Peyer's patch (tissue), 4 donors: ENCODE measurements around the gene APOA5. TPM values are rescaled to one million over a fixed set of nuclear protein-coding genes. Genes with fewer than 3 reads are reported as not detected.

ENCODE experiments used
- DNase-seq, 3 donors: peaks; one replicate each; pipeline ENCODE4 v3.0.0-alpha.2; 2017 to 2019
- H3K27ac ChIP-seq, 4 donors: fragments of 200-600 bp; sonication (generic); one replicate each; pipeline ENCODE4 v1.5.1; 2016 to 2019
- H3K27me3 ChIP-seq, 2 donors: fragments of 200-600 bp; sonication (generic); one replicate each; pipeline ENCODE4 v1.5.1; 2019
- H3K36me3 ChIP-seq, 3 donors: fragments of 200-600 bp; sonication (generic); one replicate each; pipeline ENCODE4 v1.5.1; 2016 to 2019
- H3K4me1 ChIP-seq, 4 donors: fragments of 200-600 bp; sonication (generic); one replicate each; pipeline ENCODE4 v1.5.1; 2016 to 2019
- H3K4me3 ChIP-seq, 4 donors: fragments of 200-600 bp; sonication (generic); 1 replicate in 3 of 4; 2 replicates in 1 of 4; pipeline ENCODE4 v1.5.1; 2016 to 2019; ENCODE audit warnings: mild to moderate bottlenecking in 1 of 4
- H3K9me3 ChIP-seq, 4 donors: fragments of 200-600 bp; sonication (generic); one replicate each; pipeline ENCODE4 v1.5.1; 2016 to 2019; ENCODE audit warnings: mild to moderate bottlenecking in 1 of 4
- POLR2A ChIP-seq, 2 donors: fragments of 450-650 bp; IDR thresholded peaks; one replicate each; pipeline ENCODE4 v1.5.1; 2017; ENCODE audit warnings: antibody characterized with exemption in 2 of 2, mild to moderate bottlenecking in 2 of 2, moderate library complexity in 2 of 2
- total RNA-seq, 4 donors: library from RNA; depleted of rRNA; stranded (reverse); fragments of >200 nt; gene quantifications; one replicate each; pipeline ENCODE4 v1.1.0, GENCODE V29; 2016
- TF ChIP-seq, protein P1 (sequence below), 6 experiments: fragments of 450-650 bp in 4 of 6; fragments of 200-600 bp in 2 of 6; sonication (generic) in 1 of 6; IDR thresholded peaks; one replicate each; pipeline ENCODE4 v1.5.1; 2017 to 2019; ENCODE audit warnings: antibody characterized with exemption in 6 of 6, mild to moderate bottlenecking in 3 of 6, moderate library complexity in 1 of 6

Gene APOA5
- total RNA-seq, 4 donors from 2014 or later, result 2.8 to 3.2 TPM; not detected in 2

DNA sequence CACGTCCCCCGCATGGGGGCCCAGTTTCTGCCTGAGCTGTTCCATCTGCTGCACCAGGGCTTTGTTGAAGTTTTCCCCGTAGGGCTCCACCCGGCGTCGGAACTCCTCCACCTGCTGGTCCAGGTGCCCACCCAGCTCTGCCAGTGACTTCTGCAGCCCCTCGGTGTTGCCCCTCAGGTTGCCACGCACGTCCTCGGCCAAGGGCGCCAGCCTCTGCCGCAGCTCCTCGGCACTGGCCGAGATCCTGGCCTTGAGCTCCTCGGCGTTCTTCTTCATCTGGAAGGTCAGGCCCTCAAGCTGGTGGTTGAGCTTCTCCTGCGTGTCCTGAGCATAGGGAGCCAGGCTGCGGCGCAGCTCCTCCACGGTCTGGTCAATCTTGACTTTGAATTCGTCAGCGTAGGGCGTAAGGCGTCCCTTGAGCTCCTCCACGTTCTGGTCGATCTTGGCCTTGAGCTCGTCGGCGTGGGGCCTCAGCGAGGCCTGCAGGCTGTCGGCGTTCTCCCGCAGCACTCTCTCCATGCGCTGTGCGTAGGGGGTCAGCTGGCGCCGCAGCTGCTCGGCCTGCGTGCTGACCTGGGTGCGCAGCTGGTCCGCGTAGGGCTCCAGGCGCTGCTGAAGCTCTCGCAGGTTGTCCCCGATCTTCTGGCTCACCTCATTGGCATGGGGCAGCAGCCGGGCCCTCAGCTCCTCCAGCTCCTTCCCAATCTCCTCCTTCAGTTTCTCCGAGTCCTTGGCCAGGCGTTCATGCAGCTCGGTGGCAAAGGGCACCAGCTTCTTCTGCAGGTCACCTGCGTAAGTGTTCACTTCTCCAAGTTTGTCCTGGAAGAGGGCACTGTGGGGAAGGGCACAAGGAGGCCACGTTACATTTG, 29.6 kb upstream of the APOA5 start:
- H3K27ac ChIP-seq, result peak overlapping the region in 2 of 4 donors; percentile 78 to 83
- H3K9me3 ChIP-seq, result no peaks in the 10 kb centered on the region
- peaks cover 0 to 5% (median 0%) of the 10 kb centered on the region in 3 donors for H3K36me3 ChIP-seq
- H3K27me3 ChIP-seq, result no peaks in the 10 kb centered on the region
- no peaks in the 10 kb centered on the region for H3K4me1 ChIP-seq
- DNase-seq, result no peak
- H3K4me3 ChIP-seq, result peak overlapping the region in 2 of 4 donors; percentile 41 to 55
- TF ChIP-seq POLR2A (IDR thresholded peaks at IDR 0.05), result no peak
- TF ChIP-seq, protein P1, sequence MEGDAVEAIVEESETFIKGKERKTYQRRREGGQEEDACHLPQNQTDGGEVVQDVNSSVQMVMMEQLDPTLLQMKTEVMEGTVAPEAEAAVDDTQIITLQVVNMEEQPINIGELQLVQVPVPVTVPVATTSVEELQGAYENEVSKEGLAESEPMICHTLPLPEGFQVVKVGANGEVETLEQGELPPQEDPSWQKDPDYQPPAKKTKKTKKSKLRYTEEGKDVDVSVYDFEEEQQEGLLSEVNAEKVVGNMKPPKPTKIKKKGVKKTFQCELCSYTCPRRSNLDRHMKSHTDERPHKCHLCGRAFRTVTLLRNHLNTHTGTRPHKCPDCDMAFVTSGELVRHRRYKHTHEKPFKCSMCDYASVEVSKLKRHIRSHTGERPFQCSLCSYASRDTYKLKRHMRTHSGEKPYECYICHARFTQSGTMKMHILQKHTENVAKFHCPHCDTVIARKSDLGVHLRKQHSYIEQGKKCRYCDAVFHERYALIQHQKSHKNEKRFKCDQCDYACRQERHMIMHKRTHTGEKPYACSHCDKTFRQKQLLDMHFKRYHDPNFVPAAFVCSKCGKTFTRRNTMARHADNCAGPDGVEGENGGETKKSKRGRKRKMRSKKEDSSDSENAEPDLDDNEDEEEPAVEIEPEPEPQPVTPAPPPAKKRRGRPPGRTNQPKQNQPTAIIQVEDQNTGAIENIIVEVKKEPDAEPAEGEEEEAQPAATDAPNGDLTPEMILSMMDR (IDR thresholded peaks at IDR 0.05), result no peak

DNA sequence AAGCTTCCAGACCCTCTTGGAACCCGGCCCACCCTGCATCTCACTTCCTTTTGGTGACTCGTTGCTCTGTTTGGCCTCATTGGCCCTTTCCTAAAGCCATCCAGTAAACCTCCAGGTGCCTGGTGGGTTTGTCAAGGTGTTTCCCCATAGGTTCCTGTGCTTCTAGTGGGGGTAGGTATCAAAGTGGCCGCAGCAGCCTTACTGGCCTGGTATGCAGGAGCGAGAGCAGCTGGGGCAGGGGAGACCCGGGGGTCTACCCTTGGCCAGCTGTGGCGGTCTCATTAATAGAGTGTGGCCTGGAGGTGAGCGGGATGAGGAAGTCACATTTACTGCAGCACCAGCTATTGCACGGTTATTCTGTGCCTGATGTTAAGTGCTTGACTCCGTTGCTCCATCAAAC, 27.4 kb upstream of the APOA5 start:
- no peaks in the 10 kb centered on the region for H3K9me3 ChIP-seq
- no peaks in the 10 kb centered on the region for H3K27me3 ChIP-seq
- peak overlapping the region in 1 of 4 donors; percentile 83 for H3K27ac ChIP-seq
- TF ChIP-seq, protein P1 (IDR thresholded peaks at IDR 0.05), result no peak
- no peak for TF ChIP-seq POLR2A (IDR thresholded peaks at IDR 0.05)
- peak overlapping the region in 1 of 4 donors; percentile 55 for H3K4me3 ChIP-seq
- peaks cover 0 to 5% (median 0%) of the 10 kb centered on the region in 3 donors for H3K36me3 ChIP-seq
- no peak for DNase-seq
- H3K4me1 ChIP-seq, result no peaks in the 10 kb centered on the region

DNA sequence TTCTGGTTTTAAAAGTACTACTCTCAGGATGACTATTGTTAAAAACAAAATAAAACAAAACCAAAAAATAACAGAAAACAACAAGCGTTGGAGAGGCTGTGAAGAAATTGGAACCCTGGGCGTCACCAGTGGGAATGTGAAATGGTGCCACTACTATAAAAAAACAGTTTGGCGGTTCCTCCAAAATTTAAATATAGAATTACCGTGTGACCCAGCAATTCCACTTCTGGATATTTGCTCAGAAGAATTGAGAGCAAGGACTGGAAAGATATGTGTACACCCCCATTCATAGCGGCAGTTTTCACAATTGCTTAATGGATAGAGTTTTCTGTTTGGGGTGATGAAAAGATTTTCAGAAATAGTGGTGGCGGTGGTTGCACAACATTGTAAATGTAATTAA, 22.8 kb upstream of the APOA5 start:
- Histone ChIP-seq H3K27ac (peak overlapping the region in 2 of 4 donors; percentile 63 to 90), H3K36me3 (no peaks in the 10 kb centered on the region), H3K4me3 (no peak overlapping the region), H3K27me3 (no peaks in the 10 kb centered on the region), H3K9me3 (no peaks in the 10 kb centered on the region), H3K4me1 (no peaks in the 10 kb centered on the region)
- DNase-seq, result no peak
- TF ChIP-seq POLR2A (IDR thresholded peaks at IDR 0.05), result no peak
- TF ChIP-seq, protein P1 (IDR thresholded peaks at IDR 0.05), result no peak

DNA sequence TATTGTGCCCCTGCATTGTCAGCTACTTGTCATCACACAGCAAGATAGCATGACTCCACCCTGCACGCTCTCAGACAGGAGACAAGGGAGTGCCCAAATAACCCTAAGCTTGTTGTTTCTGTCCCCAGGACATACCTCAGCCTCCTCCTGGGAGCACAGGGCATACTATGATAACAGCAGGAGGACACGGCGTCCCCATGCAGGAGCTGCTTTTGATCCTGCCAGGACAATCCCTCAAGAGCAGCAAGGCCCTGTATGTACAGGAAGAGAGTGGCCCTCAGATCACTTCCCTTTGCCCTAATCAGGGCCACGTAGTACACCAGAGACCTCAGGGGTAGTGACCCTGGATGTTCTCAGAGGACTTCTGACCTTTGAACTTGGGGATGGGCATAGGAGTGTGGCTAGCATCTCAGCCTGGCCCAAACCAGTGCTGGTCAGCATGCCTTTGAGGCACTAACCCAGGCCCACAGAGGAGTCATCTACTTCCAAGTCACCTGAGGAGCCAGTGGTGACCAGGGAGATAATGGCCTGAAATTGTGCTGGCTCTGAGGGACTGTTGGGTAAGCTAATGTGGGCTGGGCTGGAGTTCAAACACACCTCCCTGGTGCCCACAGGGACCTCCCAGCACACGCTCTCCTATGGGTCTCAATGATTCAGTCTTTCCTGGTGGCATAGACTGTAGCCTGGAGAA, 22.2 kb upstream of the APOA5 start:
- Histone ChIP-seq H3K27ac (peak overlapping the region in 2 of 4 donors; percentile 73 to 90), H3K4me3 (no peak overlapping the region)
- DNase-seq, result peak in 2 of 3 donors; percentile 78 to 83

DNA sequence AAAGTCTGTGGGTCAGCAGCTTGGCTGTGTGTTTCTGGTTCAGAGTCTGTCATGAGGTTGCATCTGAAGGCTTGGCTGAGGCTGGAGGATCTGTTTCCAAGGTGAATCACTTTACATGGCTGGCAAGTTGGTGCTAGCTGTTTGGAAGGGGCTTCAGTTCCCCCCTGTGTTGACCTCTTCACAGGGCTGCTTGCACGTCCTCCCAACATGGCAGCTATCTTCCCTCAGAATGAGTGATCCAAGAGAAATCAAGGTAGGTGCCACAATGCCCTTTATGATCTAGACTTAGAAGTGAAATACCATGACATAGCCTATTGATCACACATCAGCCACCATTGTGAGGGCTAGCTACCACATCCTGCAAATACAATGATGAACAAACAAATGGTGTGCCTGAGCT, 21.5 kb upstream of the APOA5 start:
- H3K4me3 ChIP-seq, result no peak overlapping the region
- peak overlapping the region in 3 of 4 donors; percentile 24 to 90 (median 73) for H3K27ac ChIP-seq
- DNase-seq, result no peak
- no peaks in the 10 kb centered on the region for H3K27me3 ChIP-seq
- H3K36me3 ChIP-seq, result no peaks in the 10 kb centered on the region
- H3K4me1 ChIP-seq, result no peaks in the 10 kb centered on the region
- no peak for TF ChIP-seq POLR2A (IDR thresholded peaks at IDR 0.05)
- TF ChIP-seq, protein P1 (IDR thresholded peaks at IDR 0.05), result no peak
- no peaks in the 10 kb centered on the region for H3K9me3 ChIP-seq

More for the DNA sequence above, 22.2 kb upstream of the APOA5 start:
- Histone ChIP-seq H3K4me1 (no peaks in the 10 kb centered on the region), H3K27me3 (no peaks in the 10 kb centered on the region), H3K36me3 (no peaks in the 10 kb centered on the region), H3K9me3 (no peaks in the 10 kb centered on the region)
- TF ChIP-seq POLR2A (IDR thresholded peaks at IDR 0.05), result peak; percentile 22 to 70
- TF ChIP-seq, protein P1 (IDR thresholded peaks at IDR 0.05), result peak in 2 of 6 experiments; percentile 14 to 22
